Chondrocyte (in vitro differentiated cells): ENCODE data around the gene SLC9A3. TPM values are rescaled to one million over a fixed set of nuclear protein-coding genes. Genes with fewer than 3 reads are reported as not detected.

Experiments
- DNase-seq: peaks from one replicate; pipeline ENCODE4 v3.0.0; 2021; ENCODE audit warnings: mixed read lengths, low spot score
- H3K27ac Mint-ChIP-seq: one replicate; pipeline ENCODE4 v1.8.0; 2021; ENCODE audit warnings: mild to moderate bottlenecking, moderate library complexity, mixed read lengths; ENCODE audit not compliant: unreplicated experiment
- H3K27me3 Mint-ChIP-seq: 2 replicates; pipeline ENCODE4 v1.8.0; 2021; ENCODE audit warnings: low read depth, mixed read lengths
- H3K36me3 Mint-ChIP-seq: 2 replicates; pipeline ENCODE4 v1.8.0; 2021; ENCODE audit warnings: low read depth, mixed read lengths
- H3K4me1 Mint-ChIP-seq: 2 replicates; pipeline ENCODE4 v1.8.0; 2021; ENCODE audit warnings: low read depth, mild to moderate bottlenecking, mixed read lengths
- H3K4me3 Mint-ChIP-seq: one replicate; pipeline ENCODE4 v1.8.0; 2021; ENCODE audit warnings: mild to moderate bottlenecking, moderate library complexity, mixed read lengths; ENCODE audit not compliant: unreplicated experiment
- H3K9me3 Mint-ChIP-seq: 2 replicates; pipeline ENCODE4 v1.8.0; 2021; ENCODE audit warnings: low read depth, mixed read lengths
- total RNA-seq: library from RNA; stranded (reverse); gene quantifications from 3 replicates; pipeline ENCODE4 v1.2.1, GENCODE V29; 2021
- TF ChIP-seq, protein P1 (sequence below): fragments of 200-600 bp; sonication (generic); IDR thresholded peaks from 2 replicates; pipeline ENCODE4 v1.5.0; 2021; ENCODE audit warnings: antibody characterized with exemption, mild to moderate bottlenecking, moderate library complexity

Gene SLC9A3
- total RNA-seq, 1 donor from 2014 or later, result 0.95 TPM

DNA sequence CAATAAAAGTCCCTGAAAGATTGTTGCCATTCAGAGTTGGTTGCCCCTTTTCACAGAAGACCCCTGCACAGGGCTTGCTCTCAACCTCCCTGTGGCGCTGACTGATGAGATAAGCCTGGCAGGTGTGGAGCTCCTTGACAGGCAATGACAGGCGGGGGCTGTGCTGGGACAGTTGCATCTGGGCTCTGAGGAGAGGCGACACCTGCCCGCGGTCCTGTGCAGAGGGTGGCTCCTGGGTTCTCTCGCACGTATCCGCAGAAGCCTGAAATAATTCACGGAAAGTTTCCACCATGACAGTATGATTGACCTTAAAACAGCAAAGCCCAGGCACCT is 101.0 kb downstream of the SLC9A3 start:
- DNase-seq, result peak; percentile 44
- no peak overlapping the region for H3K27ac Mint-ChIP-seq
- peaks cover 3% of the 10 kb centered on the region for H3K4me1 Mint-ChIP-seq
- TF ChIP-seq, protein P1, sequence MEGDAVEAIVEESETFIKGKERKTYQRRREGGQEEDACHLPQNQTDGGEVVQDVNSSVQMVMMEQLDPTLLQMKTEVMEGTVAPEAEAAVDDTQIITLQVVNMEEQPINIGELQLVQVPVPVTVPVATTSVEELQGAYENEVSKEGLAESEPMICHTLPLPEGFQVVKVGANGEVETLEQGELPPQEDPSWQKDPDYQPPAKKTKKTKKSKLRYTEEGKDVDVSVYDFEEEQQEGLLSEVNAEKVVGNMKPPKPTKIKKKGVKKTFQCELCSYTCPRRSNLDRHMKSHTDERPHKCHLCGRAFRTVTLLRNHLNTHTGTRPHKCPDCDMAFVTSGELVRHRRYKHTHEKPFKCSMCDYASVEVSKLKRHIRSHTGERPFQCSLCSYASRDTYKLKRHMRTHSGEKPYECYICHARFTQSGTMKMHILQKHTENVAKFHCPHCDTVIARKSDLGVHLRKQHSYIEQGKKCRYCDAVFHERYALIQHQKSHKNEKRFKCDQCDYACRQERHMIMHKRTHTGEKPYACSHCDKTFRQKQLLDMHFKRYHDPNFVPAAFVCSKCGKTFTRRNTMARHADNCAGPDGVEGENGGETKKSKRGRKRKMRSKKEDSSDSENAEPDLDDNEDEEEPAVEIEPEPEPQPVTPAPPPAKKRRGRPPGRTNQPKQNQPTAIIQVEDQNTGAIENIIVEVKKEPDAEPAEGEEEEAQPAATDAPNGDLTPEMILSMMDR, result no peak
- no peaks in the 10 kb centered on the region for H3K27me3 Mint-ChIP-seq
- H3K9me3 Mint-ChIP-seq, result no peaks in the 10 kb centered on the region
- peaks cover 6% of the 10 kb centered on the region for H3K36me3 Mint-ChIP-seq
- no peak overlapping the region for H3K4me3 Mint-ChIP-seq

DNA sequence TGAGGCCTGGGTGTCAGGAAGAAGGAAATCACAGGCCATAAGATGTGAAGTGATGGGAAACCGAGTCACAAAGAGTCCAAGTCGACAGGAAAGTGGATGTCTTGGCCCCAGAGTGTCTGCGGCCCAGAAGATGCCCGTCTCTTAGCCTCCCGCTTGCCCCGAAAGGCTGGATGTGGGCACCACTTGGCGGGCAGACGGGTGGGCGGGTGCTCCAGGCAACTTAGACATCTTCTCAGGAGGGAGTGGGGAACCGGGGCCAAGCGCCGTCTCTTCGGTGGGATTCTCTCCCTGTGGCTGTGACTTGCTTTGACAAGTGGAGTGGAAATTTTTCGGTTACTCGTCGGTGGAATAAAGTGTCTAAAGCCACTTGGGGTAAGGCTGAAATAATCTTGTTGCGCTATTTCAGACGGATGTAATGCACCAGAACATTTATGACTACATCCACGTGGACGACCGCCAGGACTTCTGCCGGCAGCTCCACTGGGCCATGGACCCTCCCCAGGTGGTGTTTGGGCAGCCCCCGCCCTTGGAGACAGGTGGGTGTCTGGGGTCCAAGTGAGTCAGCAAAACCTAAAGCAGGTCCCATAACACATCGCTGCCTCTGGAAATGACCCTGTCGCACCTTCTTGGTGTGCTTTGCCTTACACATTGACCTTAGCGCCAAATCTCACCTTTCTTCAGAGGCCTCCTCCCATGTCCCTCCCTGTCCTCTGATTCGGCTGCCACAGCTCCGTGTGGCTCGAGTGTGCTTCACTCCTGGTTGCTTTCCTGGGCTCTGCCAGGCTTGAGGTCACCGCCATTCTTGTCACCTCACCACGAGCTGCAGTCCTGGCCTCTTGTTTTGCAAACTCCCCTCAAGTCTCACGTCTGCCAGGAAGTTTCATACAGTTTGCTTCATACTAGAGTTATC is 101.7 kb downstream of the SLC9A3 start:
- H3K27ac Mint-ChIP-seq, result no peak overlapping the region
- H3K36me3 Mint-ChIP-seq, result peaks cover 2% of the 10 kb centered on the region
- no peaks in the 10 kb centered on the region for H3K27me3 Mint-ChIP-seq
- H3K4me1 Mint-ChIP-seq, result peaks cover 9% of the 10 kb centered on the region
- H3K4me3 Mint-ChIP-seq, result no peak overlapping the region
- H3K9me3 Mint-ChIP-seq, result no peaks in the 10 kb centered on the region
- TF ChIP-seq, protein P1, result no peak
- peak; percentile 68 for DNase-seq

GRCh38 chr5:421901-422300 is 102.3 kb downstream of the SLC9A3 start:
- Mint-ChIP-seq H3K27me3 (no peaks in the 10 kb centered on the region), H3K9me3 (no peaks in the 10 kb centered on the region), H3K4me1 (peaks cover 9% of the 10 kb centered on the region), H3K27ac (no peak overlapping the region), H3K36me3 (peaks cover 2% of the 10 kb centered on the region), H3K4me3 (no peak overlapping the region)
- peak; percentile 88 for DNase-seq
- TF ChIP-seq, protein P1, result no peak

DNA sequence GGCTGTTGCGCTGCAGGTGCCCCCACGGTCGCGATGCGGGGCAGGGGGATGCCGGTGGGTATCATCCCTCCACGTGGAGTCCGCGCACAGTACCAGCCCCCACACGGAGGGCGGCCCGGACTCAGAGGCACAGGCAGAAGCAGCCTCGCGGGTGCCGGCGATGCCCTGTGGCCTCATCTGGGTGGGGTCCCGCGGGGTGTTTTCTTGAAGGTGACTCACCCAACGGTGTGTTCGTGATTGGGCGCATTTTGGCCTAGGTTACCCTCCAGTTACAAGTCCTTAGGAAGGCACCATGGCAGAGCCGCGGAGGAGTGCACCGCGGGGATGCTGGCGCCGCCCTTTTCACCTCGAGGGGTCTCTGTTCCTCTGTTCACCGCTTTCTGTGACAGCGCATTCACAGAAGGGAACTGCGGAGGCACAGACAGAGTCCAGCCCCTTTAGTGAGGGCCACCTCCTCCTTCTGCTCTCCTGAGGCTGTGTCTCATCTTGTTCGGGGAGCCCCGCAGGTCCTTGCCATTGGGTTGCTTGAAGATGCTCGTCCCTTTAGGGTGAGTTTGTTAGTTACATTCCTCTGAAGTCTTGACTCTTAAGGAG is 102.9 kb downstream of the SLC9A3 start:
- peak; percentile 76 for DNase-seq
- Mint-ChIP-seq H3K36me3 (peaks cover 2% of the 10 kb centered on the region), H3K9me3 (no peaks in the 10 kb centered on the region), H3K27me3 (no peaks in the 10 kb centered on the region), H3K4me1 (peaks cover 9% of the 10 kb centered on the region), H3K4me3 (no peak overlapping the region), H3K27ac (no peak overlapping the region)
- TF ChIP-seq, protein P1, result no peak

DNA sequence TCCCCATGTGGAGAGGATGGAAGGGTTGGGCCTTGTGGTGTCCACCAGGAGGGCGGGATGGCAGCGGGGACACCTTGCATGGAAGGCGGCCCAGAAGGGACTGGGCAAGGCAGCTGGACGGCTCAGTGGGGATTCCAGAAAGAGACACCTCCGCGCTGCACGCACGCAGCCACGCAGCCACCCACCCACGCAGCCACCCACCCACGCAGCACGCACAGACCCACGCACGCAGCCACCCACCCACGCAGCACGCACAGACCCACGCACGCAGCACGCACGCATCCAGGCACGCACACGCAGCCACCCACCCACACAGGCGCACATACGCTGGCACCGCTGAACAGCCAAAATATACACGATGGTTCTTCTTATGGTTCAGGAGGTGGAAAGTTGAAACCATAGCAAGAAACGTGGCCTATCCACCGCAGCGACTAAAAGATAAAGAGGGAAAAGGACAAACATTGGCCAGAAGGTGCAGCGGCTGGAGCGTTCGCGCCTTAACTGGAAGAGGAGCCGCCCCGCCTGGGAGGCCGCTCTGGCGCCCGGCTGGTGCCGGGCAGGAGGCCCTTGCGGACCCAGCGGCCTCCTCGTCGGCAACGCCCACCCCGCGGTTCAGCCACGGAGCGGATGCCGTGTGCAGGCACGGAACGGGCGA is 103.5 kb downstream of the SLC9A3 start:
- Mint-ChIP-seq H3K4me3 (no peak overlapping the region), H3K9me3 (no peaks in the 10 kb centered on the region), H3K36me3 (peaks cover 2% of the 10 kb centered on the region), H3K4me1 (peaks cover 11% of the 10 kb centered on the region), H3K27ac (no peak overlapping the region), H3K27me3 (no peaks in the 10 kb centered on the region)
- DNase-seq, result peak; percentile 92
- TF ChIP-seq, protein P1, result no peak
